ENCODE measurements around the gene MYH10.

MYH10 gene

GRCh38 chr17:8602679-8603078 is 27.8 kb downstream of the MYH10 start:
- no peak for DNase-seq

GRCh38 chr17:8599351-8600011 is 31.0 kb downstream of the MYH10 start:
- DNase-seq: no peak

DNA sequence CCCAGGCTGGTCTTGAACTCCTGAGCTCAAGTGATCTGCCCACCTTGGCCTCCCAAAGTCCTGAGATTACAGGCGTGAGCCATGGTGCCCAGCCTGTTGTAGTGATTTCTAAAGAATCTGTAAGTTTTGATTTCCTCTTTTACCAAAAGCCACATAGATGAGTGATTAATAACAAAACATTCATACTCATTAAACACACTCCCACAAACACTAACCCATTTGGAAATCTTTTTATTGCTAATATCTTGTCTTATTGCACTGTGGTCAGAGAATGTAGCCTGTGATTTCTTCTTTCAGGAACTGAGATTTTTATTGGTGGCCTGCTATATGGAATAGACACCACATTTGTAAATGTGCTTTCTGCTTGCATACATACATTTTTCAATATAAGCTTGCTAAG is 31.6 kb downstream of the MYH10 start:
- no peak for DNase-seq

GRCh38 chr17:8593830-8594229 is 36.7 kb downstream of the MYH10 start:
- DNase-seq: no peak

- DNase-seq: no peak
Observed at GRCh38 chr17:8593276-8593675, 37.2 kb downstream of the MYH10 start.

GRCh38 chr17:8588877-8589554 is 41.5 kb downstream of the MYH10 start:
- no peak for DNase-seq

DNA sequence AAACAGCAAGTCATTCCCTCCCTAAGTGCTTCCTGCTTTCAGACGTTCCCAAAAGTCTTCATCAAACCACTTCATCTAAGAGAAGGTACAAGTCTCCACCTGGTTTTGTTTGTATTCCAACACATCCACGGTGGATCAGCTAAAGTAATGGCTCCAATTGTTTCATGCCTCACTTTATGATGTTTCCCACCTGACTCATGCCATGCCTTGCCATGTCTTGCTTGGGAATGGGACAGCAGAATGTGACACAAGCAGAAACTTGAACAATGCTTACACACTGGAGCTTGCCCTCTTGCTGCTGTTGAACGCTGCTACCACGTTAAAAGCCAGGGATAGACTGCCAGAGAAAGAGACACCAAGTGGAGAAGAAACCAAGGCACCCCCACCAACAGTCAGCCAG is 43.8 kb downstream of the MYH10 start:
- DNase-seq: no peak

DNA sequence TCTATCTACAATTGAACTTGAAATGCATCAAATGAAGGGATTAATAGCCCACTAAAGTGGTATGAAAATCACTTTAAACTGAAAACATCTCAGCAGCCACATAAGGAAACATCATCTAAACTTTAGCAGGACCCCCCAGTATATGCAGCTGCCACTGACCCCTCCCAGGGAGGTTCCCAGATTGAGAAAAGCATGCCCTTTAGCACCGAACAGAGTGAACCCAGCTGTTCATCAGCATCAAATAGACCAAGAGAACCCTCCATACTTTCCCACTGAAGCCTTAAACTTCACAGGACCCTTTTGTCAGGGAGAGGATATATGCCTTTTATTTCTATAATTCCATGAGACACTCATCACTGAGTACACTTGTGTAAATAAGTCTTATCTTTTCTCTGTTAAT is 44.6 kb downstream of the MYH10 start:
- DNase-seq: no peak

- no peak for DNase-seq
Observed at GRCh38 chr17:8583954-8584353, 46.6 kb downstream of the MYH10 start.

DNA sequence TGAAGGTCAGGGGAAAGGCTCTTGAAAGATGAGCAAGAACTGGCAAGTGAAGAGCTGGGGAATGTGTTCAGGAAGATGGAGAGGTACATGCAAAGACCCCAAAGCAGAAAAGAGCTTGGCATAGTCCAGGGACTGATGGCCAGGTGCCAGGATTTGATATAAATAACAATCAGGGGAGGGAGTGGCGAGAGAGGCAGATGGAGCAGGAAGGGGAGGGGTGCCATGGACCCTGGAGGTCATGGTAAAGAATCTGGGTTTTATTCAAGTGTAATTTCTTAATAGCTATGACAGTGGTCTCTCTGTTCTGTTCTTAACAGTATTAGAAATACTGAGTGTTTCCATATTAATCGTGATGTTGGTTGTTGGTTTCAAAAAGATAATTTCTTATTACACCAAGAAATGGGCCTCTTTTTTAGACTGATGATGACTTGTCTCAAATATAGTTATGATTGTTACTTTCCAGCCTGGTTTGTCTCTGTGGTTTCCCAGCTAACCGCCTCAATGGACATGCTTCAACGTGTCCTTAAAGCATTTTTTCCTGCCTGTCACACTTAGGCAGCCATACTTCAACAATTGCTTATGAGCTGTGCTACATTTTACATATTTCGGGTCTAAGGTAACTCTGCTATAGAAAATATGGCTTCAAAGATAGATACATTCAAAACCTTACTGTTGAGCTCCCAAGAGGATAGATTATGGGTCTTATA is 49.4 kb downstream of the MYH10 start:
- peak; percentile 26 for DNase-seq

DNA sequence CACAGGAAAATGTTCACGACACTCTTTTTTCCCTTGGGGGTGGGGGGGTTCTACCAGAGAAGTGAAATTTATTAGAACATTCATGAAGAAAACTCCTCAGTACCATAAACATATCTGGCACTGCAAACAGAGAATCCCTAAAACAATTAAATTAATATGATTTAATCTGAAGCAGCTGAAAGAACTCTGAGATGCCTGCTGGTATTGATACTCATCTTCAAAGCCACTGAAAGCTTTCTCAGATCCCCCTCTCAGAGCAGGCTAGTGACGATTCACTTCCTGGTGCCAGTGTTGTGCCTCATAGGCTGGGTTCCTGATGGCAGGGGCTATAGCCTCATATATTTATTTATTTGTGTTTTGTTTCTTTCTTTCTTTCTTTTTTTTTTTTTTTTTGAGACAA is 52.7 kb downstream of the MYH10 start:
- DNase-seq: no peak

- no peak for DNase-seq
Observed at GRCh38 chr17:8576559-8577294, 53.8 kb downstream of the MYH10 start.

- DNase-seq: no peak
Observed at GRCh38 chr17:8574687-8575086, 55.8 kb downstream of the MYH10 start.

DNA sequence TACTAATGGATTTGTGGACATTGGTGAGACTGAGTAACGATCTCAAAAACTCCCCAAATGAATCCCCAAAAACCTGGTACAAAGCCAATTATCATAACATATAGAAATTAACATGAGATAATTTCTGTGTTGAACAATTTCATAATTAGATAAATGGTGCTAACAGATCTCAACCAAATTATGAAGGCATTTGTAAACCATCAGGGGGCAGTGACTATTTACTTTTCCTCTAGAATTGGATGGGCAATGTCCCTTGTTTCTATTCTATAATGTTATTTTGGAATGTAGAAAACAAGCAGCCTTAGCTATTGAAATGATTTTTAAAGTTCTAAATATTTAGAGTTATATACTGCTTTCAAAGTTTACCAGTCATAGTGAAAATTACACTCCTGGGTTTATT is 57.8 kb downstream of the MYH10 start:
- DNase-seq: no peak

GRCh38 chr17:8563981-8564602 is 66.4 kb downstream of the MYH10 start:
- DNase-seq: no peak

DNA sequence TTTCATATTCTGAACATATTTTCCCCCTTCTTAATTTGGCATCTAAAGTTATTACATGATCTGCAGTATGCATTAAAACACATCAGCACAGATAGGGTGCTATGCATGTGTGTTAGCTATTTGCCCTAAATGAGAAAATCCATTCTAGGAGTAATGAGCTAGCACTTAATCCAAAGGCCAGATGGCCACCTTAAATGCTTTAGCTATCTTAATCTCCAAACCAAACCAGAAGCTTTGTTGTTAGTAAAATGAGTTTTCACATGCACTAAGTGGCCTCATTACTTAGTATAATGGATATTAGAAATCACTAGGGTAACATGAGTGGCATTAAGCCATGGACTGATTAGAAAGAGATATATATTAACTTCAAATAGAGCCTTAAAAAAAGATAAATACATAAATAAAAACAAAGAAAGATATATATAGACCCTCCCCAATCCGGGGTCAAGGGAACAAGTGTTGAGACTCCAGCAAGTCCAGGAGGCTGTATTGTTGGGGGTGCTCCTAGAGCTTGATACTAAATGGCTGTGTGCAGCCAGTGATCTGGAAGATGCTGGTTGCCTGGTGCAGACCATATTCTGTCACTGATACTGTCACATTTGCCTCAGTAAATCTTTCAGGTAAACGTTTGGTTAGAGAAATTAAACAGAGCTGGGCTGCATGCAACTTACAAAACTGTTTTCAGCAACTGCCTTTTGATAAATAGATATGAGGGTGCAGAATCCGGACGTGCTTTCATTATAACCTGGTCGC is 67.3 kb downstream of the MYH10 start:
- no peak for DNase-seq

- no peak for DNase-seq
Observed at GRCh38 chr17:8558144-8558543, 72.4 kb downstream of the MYH10 start.

- DNase-seq: no peak
Observed at GRCh38 chr17:8557176-8557806, 73.2 kb downstream of the MYH10 start.

- DNase-seq: no peak
Observed at GRCh38 chr17:8556074-8556473, 74.5 kb downstream of the MYH10 start.

DNA sequence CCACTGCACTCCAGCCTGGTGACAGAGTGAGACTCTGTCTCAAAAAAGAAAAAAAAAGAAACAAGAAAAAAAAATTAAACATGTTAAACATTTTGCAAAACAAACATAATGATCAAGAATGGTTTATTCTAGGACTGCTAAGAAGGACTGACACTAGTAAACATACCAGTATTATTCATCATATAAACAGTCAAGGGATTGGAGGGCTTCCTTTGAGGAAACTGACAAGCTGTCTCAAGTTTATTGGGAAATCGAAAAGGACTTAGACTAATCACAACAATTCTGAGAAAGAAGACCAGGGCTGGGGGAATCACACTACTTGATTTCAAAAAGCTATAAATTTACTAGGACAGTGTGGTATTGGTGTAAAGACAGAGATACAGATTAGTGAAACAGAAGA is 75.5 kb downstream of the MYH10 start:
- no peak for DNase-seq

DNA sequence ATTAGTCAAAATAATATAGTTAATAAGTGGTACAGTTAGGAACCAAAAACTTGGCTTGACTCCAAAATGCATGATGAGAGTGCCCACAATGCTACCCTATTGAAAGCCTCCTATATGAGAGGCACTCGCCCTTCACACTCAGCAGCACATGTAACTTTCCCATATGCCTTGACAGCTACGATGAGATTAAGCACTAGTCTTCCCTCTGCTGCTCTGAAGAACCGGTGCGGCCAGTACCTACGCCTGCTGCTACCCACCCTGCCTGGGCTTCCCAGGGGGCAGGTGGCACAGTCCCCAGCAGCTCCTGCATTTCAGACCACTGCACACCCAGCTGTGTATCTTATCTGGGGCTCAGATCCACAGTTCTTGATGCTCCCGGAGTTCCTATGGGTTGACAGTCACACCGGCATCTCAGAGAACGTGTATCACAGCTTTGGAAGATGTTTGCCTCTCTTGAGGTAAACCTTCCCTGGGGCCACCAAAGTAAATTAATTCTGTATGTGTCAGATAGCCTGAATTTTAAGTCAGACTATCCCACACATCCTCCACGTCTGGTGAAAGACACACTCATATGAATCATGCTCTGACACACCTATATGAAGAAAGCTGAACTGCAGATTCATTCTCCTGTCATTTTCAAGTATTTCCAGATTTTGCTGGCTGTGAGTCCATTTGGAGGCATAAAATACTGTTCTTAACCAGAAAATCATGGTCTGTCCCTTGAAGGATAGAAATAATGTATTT is 77.8 kb downstream of the MYH10 start:
- no peak for DNase-seq

Data from GDM1 (cell line).